OCI-LY1 (cell line): ENCODE data around the gene KCNJ3.

Experiments used
- EZH2 ChIP-seq: fragments of 200-600 bp; sonication (generic), shearing (Covaris generic); IDR thresholded peaks from 2 replicates; pipeline ENCODE4 v1.8.0; 2017; ENCODE audit warnings: borderline replicate concordance, mixed run types, mild to moderate bottlenecking, antibody characterized with exemption, low read length, moderate library complexity, mixed read lengths
- TF ChIP-seq, protein P1 (sequence below): fragments of 200-600 bp; sonication (generic), shearing (Covaris generic); IDR thresholded peaks from 2 replicates; pipeline ENCODE4 v1.5.1; 2017; ENCODE audit warnings: mild to moderate bottlenecking, antibody characterized with exemption, low read length, moderate library complexity, mixed read lengths

DNA sequence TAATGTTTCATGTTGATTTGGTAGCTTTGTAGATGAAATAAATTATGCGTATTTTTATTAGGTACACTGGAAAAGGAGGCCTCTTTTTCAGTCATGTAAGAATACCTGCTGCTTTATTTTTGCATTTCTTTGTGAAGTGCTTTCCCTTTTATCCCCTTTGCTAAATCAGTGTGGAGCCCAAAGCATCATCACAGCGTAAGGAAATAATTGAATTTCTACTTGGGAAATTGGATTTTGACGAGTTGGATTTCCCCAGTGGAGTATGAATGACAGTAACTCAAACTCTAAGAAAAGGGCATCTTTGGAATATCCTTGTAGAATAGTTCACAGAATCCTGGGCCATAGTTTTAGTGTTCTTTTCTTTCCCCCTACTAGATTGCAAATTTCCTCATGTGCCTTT is 97.2 kb downstream of the KCNJ3 start:
- TF ChIP-seq, protein P1, sequence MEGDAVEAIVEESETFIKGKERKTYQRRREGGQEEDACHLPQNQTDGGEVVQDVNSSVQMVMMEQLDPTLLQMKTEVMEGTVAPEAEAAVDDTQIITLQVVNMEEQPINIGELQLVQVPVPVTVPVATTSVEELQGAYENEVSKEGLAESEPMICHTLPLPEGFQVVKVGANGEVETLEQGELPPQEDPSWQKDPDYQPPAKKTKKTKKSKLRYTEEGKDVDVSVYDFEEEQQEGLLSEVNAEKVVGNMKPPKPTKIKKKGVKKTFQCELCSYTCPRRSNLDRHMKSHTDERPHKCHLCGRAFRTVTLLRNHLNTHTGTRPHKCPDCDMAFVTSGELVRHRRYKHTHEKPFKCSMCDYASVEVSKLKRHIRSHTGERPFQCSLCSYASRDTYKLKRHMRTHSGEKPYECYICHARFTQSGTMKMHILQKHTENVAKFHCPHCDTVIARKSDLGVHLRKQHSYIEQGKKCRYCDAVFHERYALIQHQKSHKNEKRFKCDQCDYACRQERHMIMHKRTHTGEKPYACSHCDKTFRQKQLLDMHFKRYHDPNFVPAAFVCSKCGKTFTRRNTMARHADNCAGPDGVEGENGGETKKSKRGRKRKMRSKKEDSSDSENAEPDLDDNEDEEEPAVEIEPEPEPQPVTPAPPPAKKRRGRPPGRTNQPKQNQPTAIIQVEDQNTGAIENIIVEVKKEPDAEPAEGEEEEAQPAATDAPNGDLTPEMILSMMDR: no peak
- no peak for TF ChIP-seq EZH2
